ENCODE results near the gene ISL2.

ISL2 gene

DNA sequence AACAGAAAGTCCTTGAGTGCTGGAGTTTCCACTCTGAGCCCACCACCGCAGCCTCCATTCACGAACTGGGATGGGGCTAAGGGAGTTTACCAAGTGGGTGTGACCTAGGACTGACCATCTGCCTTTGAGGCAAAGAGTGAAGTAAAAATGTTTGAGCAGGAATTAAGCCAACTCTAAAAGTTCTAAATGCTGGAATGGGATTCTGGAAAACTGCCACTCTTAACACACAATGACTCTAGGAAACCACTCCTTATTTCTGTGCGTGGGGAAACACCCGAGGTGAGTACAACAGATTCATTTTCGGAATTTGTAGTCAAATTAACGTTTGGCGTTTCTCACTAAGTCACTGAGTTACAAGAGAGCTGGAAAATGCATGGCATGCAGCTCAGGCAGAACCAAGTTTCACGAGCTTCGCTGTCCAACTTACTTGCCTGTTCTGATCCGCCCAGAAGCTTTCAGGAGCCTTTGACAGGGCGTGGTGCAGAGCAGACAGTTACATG is 31.6 kb downstream of the ISL2 start:
- in situ Hi-C loops (cut with HindIII; ENCODE audit: low sequenced_read_pairs): no loop called here

DNA sequence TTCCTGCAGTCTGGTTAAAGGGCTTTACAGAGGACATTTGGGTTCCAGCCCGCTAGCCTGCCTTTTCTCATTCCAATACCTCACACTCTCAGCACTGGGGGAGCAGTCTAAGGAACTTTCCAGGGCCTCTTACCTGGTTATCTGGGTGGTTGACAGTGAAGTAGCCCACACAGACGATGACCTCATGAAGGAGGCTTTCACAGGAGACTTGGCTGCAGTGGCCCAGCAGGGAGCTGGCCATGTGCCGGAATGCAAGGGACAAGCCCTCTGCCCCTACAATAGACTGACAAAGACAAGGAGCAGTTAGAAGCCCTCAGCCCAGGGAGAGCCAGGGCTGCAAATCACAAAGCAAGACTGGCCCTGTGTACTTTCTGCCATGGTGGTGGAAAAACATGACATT is 39.5 kb downstream of the ISL2 start:
- in situ Hi-C loops (cut with HindIII; ENCODE audit: low sequenced_read_pairs): loop anchor here (10.0 kb wide), 1 partner anchor 69 kb away; no protein-coding TSS in a partner anchor

DNA sequence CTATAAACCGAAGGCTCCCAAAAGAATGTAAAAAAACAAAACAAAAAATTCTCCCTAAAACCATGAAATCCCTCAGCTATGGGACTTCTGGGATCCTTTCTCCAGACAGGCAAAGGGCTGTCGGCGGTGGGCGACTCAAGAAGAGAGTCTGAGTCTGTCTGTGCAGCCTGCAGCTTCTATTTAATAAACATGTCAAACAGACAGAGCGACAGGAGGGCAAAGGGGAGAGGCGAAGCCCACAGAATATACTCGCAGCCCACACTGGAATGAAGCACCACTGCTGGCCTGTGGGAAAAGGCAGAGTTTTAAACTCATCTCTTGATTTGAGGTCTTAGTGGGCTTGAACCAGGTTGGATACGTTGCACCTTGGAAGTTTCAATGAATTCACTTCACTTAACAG is 40.2 kb downstream of the ISL2 start:
- in situ Hi-C loops (cut with HindIII; ENCODE audit: low sequenced_read_pairs): loop anchor here (10.0 kb wide), 1 partner anchor 68 kb away; no protein-coding TSS in a partner anchor

DNA sequence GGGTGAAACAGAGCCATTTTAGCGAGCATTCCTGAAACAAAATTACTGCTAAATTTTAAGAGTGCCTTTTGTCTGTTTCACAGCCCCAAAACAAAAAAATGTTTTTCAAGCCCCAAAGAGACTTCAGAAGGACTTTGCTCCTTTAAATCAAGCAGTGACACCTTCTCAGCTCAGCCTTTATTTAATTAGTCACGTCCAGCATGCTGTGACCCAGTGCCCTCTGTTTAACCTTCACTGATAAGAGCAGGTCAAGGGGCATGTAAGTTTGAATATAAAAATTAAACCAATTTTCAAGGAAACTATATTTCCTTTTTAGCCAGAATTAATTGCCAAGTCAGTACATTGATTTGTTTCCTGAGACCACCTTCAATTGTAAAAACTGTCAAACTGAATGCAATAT is 40.6 kb downstream of the ISL2 start:
- in situ Hi-C loops (cut with HindIII; ENCODE audit: low sequenced_read_pairs): loop anchor here (10.0 kb wide), 1 partner anchor 68 kb away; no protein-coding TSS in a partner anchor

DNA sequence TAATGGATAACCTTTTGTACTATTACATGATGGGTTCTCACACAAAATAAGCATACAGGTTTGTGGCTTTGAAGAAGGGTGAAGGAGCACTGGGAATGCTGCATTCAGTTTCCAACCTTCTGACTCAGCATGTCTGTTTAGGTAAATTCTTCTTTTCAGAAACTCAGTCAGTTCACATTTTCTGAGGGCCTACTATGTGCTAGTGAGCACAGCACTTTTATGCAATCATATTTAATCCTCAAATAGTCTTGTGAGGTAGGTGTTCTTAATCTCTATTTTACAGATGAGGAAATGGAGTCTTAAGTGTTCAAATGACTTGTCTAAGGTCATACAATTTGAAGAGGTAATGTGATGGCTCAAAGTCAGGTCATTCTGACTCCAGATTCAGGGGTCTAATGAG is 41.2 kb downstream of the ISL2 start:
- in situ Hi-C loops (cut with HindIII; ENCODE audit: low sequenced_read_pairs): loop anchor here (10.0 kb wide), 1 partner anchor 67 kb away; no protein-coding TSS in a partner anchor

DNA sequence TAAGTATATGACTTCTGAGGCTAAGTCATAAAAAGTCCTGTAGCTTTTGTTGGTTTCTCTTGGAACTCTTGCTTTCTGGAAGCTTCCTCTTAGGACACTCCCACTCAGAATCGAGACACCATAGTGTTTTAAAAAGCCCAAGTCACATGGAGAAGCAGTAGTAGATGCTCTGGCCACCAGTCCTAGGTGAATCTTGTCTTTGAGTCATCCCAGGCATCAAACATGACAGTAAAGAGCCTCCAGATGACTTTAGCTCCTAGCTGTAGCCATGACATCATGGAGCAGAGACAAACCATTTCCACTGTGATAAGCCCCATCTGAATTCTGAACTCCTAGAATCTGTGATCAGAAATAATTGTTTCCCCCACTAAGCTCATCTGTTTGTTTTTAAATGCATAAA is 42.1 kb downstream of the ISL2 start:
- in situ Hi-C loops (cut with HindIII; ENCODE audit: low sequenced_read_pairs): loop anchor here (10.0 kb wide), 1 partner anchor 66 kb away; no protein-coding TSS in a partner anchor

DNA sequence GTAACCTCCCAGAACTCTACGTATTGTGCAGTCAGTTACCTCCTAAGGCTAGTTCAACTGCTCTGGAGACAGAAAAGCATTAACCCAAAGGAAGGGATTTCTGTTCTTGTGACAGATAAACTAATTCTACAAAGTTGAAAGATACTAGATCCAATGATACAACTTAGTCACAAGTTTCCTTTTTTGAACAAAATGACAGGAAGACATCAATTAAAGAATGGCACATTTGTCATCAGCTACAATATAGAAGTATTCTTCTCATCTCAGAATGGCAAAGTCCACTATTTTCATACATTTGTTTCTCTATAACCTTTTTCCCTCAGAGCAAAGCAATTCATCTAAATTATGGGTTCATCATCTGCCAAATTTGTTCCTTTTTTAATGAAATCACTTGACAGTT is 43.7 kb downstream of the ISL2 start:
- in situ Hi-C loops (cut with HindIII; ENCODE audit: low sequenced_read_pairs): no loop called here

DNA sequence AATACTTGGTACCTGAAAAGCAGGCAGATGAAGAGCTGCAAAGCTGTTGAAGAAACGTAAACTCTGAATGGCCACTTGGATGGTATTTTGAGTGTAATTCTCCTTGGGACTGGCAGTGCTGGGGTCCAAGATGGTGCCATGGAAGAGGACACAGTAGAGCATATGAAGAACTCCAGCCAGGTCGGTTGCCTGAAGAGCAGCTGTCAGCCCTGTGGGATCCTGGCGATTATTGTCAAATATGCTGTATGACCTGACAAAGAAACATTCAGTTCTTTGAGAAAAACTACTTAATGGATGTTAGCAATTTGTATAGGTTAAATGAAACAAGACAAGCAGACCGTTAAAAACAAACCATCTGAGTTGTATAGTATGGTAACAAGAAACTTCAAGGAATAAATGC is 44.8 kb downstream of the ISL2 start:
- in situ Hi-C loops (cut with HindIII; ENCODE audit: low sequenced_read_pairs): no loop called here

DNA sequence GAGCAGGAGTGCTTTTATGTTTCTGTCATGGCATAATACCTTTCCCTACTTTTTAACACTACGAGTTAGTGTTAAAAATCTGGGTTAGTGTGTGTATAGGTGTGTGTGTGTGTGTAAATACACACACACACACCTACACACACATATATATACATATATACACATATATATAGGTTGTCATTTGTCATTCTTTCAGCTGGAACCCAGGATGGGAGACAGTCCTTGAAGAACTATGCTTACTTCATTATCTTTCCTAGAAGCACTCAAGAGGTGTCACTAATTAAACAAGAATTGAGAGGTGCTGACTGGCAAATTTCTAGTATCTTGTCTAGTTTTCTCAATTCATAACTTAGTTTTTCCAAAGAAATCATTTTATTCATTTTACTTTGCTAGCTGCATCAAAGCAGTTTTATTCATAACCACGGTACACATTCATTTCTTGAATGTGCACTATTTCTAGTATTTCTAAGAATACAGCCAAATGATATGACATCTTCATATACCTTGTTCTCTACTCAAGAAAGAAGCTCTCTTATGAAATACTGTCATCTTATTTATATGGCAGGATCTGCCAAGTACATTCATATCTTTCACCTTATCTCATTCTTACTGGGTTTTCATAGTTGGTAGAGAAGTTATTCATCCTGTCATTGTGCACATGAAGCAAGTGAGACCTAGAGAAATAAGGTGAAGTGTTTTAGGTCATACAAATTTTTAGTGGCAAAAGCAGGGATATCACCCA is 46.6 kb downstream of the ISL2 start:
- in situ Hi-C loops (cut with HindIII; ENCODE audit: low sequenced_read_pairs): no loop called here

DNA sequence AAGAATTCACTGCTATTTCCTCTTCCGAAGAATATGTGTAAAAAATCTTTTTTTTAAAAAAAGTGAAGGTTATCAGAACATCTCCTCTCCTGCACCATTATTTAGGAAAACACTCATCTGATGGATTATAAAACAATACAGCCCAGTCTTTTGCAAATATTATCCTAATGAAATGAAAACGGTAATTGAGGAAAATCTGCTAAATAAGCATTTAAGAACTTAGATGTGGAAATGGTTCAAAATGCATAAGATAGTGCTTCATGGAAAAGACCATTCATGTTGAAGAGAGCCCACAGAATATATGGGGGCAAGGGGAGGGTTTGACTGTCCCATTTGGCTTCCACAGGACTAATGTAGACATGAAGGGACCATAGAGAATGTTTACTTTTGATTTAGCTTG is 47.8 kb downstream of the ISL2 start:
- in situ Hi-C loops (cut with HindIII; ENCODE audit: low sequenced_read_pairs): no loop called here

DNA sequence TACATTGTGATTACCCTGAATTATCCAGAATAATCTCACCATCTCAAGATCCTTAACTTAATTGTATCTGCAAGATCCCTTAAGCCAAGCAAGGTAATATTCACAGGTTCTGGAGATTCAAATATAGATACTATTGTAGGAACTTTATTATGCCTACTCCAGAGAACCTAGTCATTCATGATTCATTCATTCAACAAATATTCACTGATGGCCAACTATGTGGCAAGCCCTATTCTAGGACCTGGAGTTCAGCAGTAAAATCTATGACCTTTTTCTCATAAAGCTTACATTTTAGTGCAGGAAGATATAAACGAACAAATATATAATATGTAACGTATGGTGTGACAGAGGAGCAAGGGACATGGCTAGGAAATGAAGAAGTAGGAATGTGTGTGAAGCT is 49.6 kb downstream of the ISL2 start:
- in situ Hi-C loops (cut with HindIII; ENCODE audit: low sequenced_read_pairs): no loop called here

DNA sequence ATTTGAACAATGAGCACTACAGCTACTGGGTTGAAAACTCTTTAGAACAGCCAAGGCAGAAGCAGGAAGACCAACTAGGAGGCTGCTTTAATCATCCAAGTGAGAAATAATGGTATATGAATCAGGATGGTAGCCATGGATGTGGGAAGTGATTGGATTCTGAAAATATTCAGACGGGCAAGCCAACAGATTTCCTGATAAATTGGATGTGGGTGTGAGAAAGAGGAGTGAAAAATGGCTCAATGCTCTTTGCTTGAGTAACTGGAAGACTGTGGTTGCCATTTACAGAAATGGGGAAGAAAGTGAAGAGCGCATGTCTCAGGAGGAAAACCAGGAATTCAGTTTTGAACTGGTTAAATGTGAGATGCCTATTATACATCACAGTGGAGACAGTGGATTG is 50.4 kb downstream of the ISL2 start:
- in situ Hi-C loops (cut with HindIII; ENCODE audit: low sequenced_read_pairs): no loop called here

DNA sequence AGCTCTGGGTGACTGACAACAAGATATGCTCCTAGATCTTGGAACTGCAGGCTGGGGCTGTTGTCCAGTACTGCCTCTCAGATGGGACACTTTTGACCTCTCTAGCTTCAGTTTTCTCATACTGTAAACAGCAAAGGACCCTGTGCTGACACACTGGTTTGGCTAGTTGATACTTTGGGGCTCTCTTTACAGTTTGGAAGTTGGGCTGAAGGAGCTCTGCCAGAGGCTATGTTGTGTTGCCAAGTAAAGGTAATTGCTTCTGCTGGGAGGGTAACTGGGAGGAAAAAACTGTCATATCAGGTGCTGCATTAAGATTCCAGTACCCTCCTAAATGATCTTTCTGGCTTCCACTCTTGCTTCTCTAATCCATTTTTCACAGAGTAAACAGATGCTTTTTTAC is 54.0 kb downstream of the ISL2 start:
- in situ Hi-C loops (cut with HindIII; ENCODE audit: low sequenced_read_pairs): no loop called here

DNA sequence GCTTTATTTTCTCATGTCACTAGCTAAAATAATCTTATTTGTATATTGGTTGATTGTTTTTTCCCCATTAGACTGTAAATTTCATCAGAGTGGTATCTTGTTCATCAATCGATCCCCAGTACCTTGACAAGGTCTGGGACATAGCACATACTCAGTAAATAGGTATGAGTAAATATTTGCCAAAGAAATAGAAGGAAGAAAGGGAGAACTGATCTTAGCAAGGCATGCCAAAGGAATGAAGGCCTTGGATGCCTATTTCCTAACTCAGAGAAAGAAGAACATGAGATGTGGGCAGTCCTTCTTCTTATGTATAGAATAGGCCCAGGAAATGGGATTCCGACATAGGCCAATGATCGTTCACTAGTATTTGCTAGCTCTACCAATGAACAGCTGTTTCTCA is 54.7 kb downstream of the ISL2 start:
- in situ Hi-C loops (cut with HindIII; ENCODE audit: low sequenced_read_pairs): no loop called here

DNA sequence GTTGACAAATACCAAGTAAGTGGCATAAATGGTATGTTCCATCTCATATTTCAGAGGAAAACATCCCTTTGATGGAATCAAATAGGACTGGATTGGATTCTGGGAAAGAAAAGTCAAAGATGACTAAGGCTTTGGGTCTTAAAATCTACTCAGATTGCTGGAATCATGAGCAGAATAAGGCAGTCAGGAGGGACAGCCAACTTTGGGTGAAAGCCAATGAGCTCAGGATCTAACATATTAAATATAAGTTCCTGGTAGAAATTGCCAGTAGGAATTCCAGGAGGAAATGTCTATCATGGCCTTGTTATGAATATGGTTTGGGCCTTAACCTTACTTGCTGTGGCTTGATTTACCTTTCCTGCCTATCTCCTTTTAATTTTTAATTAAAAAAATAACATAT is 55.3 kb downstream of the ISL2 start:
- in situ Hi-C loops (cut with HindIII; ENCODE audit: low sequenced_read_pairs): no loop called here
